Breast epithelium (tissue), 4 donors: ENCODE results near the gene CDH13. TPM values are rescaled to one million over a fixed set of nuclear protein-coding genes. Genes with fewer than 3 reads are reported as not detected.

ENCODE experiments used
- DNase-seq, 2 donors: peaks; one replicate each; pipeline ENCODE4 v3.0.0-alpha.2; 2019; ENCODE audit warnings: low spot score in 2 of 2
- H3K27ac ChIP-seq, 2 donors: fragments of 200-600 bp; sonication (generic) in 1 of 2; one replicate each; pipeline ENCODE4 v1.5.1; 2016 to 2019; ENCODE audit warnings: mild to moderate bottlenecking in 1 of 2
- H3K27me3 ChIP-seq, 2 donors: fragments of 200-600 bp; sonication (generic) in 1 of 2; one replicate each; pipeline versions ENCODE4 v1.5.1 to v1.6.0; 2017 to 2019; ENCODE audit warnings: control low read depth in 1 of 2, mild to moderate bottlenecking in 1 of 2
- H3K36me3 ChIP-seq: fragments of 200-600 bp; one replicate; pipeline ENCODE4 v1.5.1; 2019
- H3K4me1 ChIP-seq, 2 donors: fragments of 200-600 bp; sonication (generic); one replicate each; pipeline ENCODE4 v1.5.1; 2016 to 2019; ENCODE audit warnings: control low read depth in 1 of 2
- H3K4me3 ChIP-seq, 3 donors: fragments of 200-600 bp; sonication (generic); 1 replicate in 2 of 3; 2 replicates in 1 of 3; pipeline ENCODE4 v1.5.1; 2016 to 2019; ENCODE audit warnings: mild to moderate bottlenecking in 3 of 3, moderate library complexity in 2 of 3
- H3K9me3 ChIP-seq, 2 donors: fragments of 200-600 bp; sonication (generic) in 1 of 2; one replicate each; pipeline ENCODE4 v1.5.1; 2016 to 2019; ENCODE audit warnings: control low read depth in 1 of 2
- POLR2A ChIP-seq: fragments of 450-650 bp; IDR thresholded peaks from one replicate; pipeline ENCODE4 v1.6.1; 2016; ENCODE audit warnings: antibody characterized with exemption, mild to moderate bottlenecking, moderate library complexity
- POLR2AphosphoS5 ChIP-seq, 3 donors: sonication (generic); formaldehyde crosslinking; IDR thresholded peaks; one replicate each; pipeline ENCODE4 v1.6.1; 2017; ENCODE audit warnings: antibody characterized with exemption in 3 of 3
- intact Hi-C: fragments of 100-400 bp; cut with DNase I; formaldehyde crosslinking; loops from one replicate; pipeline ENCODE4 v1.15.1; 2023; ENCODE audit warnings: low total_unique reads
- total RNA-seq, 3 donors: library from RNA; depleted of rRNA; stranded (reverse); fragments of >200 nt; gene quantifications; one replicate each; pipeline ENCODE4 v1.1.0, GENCODE V29; 2016
- TF ChIP-seq, protein P1 (sequence below), 3 donors: fragments of 450-650 bp; IDR thresholded peaks; one replicate each; pipeline ENCODE4 v1.5.1; 2016 to 2017; ENCODE audit warnings: antibody characterized with exemption in 3 of 3, mild to moderate bottlenecking in 3 of 3, moderate library complexity in 3 of 3

Gene CDH13
- total RNA-seq, 3 donors from 2014 or later: 6.0 to 13.1 (median 11.5) TPM

DNA sequence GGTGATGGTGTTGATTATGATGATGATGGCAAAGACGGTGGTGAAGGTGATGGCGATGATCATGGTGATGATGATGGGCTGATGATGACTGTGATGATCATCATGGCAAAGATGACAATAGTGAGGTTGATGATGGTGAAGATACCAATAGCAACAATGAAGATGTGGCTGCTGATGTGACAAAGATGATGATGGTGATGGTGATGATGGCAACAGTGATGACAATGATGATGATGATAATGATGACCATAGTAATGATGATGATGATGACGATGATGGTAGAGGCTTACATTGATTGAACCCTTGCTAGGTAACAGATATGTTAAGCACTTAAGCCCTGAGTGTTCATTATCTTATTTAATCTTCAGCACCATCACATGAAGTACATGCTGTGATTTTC, 817.2 kb downstream of the CDH13 start:
- H3K27ac ChIP-seq: no peak overlapping the region
- no peaks in the 10 kb centered on the region for H3K4me1 ChIP-seq
- no peak overlapping the region for H3K4me3 ChIP-seq
- DNase-seq: no peak
- H3K36me3 ChIP-seq: no peaks in the 10 kb centered on the region
- intact Hi-C loops: no loop called here
- H3K9me3 ChIP-seq: no peaks in the 10 kb centered on the region
- TF ChIP-seq POLR2A (no peak), POLR2AphosphoS5 (IDR thresholded peaks at IDR 0.05) (no peak)
- TF ChIP-seq, protein P1, sequence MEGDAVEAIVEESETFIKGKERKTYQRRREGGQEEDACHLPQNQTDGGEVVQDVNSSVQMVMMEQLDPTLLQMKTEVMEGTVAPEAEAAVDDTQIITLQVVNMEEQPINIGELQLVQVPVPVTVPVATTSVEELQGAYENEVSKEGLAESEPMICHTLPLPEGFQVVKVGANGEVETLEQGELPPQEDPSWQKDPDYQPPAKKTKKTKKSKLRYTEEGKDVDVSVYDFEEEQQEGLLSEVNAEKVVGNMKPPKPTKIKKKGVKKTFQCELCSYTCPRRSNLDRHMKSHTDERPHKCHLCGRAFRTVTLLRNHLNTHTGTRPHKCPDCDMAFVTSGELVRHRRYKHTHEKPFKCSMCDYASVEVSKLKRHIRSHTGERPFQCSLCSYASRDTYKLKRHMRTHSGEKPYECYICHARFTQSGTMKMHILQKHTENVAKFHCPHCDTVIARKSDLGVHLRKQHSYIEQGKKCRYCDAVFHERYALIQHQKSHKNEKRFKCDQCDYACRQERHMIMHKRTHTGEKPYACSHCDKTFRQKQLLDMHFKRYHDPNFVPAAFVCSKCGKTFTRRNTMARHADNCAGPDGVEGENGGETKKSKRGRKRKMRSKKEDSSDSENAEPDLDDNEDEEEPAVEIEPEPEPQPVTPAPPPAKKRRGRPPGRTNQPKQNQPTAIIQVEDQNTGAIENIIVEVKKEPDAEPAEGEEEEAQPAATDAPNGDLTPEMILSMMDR (IDR thresholded peaks at IDR 0.05): no peak
- H3K27me3 ChIP-seq: no peaks in the 10 kb centered on the region

DNA sequence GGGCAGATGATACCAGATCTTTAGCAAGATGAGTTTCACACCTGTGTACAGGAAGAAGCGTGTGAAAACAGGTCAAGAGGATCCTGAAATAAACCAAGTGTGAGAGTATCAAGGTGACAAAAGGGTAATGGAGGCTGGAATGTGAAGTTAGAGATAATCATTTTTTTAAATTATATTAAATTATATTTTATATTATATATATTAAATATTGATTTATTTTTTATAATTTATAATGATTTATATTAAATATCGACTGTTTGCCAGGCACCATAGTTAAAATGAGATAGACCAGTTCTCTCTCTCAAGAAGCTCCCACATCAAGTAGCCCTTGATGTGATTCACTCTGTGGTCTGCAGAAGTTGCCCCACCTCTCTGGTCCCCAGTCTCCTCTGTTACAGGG, 820.8 kb downstream of the CDH13 start:
- no peaks in the 10 kb centered on the region for H3K36me3 ChIP-seq
- DNase-seq: no peak
- TF ChIP-seq, protein P1 (IDR thresholded peaks at IDR 0.05): no peak
- TF ChIP-seq POLR2AphosphoS5 (IDR thresholded peaks at IDR 0.05) (no peak), POLR2A (no peak)
- no peak overlapping the region for H3K4me3 ChIP-seq
- H3K27ac ChIP-seq: no peak overlapping the region
- no peaks in the 10 kb centered on the region for H3K9me3 ChIP-seq
- H3K27me3 ChIP-seq: no peaks in the 10 kb centered on the region
- intact Hi-C loops: no loop called here
- no peaks in the 10 kb centered on the region for H3K4me1 ChIP-seq

- TF ChIP-seq POLR2AphosphoS5 (IDR thresholded peaks at IDR 0.05) (no peak), POLR2A (no peak)
- TF ChIP-seq, protein P1 (IDR thresholded peaks at IDR 0.05): no peak
Observed at GRCh38 chr16:83449861-83450260, 823.1 kb downstream of the CDH13 start.

DNA sequence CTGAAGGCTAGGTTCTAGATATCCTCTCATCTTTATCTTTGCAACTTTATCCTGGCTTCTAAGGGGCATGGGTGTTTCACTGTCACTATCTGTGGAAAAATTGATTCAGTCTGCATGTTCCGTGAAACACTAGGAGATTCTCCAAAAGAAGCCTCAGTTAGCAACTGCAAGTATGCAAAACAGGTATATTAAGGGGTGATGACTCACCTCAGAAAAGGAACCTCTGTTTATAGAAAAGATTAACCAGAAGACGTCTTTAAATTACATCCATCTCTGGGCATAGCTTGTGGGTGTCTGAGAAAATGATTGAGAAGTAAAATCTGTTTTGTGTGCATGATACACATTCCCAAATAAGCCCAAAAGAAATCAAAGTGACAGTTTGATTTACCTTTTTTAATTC, 827.2 kb downstream of the CDH13 start:
- H3K4me3 ChIP-seq: no peak overlapping the region
- intact Hi-C loops: no loop called here
- H3K9me3 ChIP-seq: no peaks in the 10 kb centered on the region
- H3K27me3 ChIP-seq: peaks cover 0 to 18% of the 10 kb centered on the region in 2 donors
- H3K36me3 ChIP-seq: no peaks in the 10 kb centered on the region
- no peak for DNase-seq
- TF ChIP-seq POLR2AphosphoS5 (IDR thresholded peaks at IDR 0.05) (no peak), POLR2A (no peak)
- TF ChIP-seq, protein P1 (IDR thresholded peaks at IDR 0.05): no peak
- H3K4me1 ChIP-seq: no peaks in the 10 kb centered on the region
- H3K27ac ChIP-seq: no peak overlapping the region

More at GRCh38 chr16:83449861-83450260, 823.1 kb downstream of the CDH13 start:
- Histone ChIP-seq H3K4me3 (no peak overlapping the region), H3K9me3 (no peaks in the 10 kb centered on the region), H3K27ac (no peak overlapping the region), H3K36me3 (no peaks in the 10 kb centered on the region), H3K27me3 (no peaks in the 10 kb centered on the region), H3K4me1 (no peaks in the 10 kb centered on the region)
- DNase-seq: no peak
- intact Hi-C loops: loop anchor here (2.0 kb wide), 1 partner anchor 31 kb away; no protein-coding TSS in a partner anchor

DNA sequence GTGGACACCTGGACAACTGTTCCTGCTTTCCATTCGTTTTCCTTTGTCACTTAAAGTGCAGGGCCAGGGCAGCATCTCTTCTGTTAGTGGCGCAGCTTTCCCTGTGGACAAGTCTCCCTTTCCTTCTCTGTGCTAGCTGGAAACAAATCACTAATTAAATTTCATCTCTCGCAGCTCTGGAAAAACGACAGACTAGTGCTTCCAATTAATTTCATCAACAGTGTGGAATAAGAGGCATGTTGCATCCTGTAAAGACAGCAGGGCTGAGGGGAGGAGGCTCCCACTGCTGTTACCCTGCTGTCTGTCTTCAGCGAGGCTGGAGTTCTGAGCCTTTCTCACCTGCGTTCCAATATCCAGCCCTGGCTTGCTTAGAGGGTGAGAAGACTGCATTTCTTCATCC, 828.9 kb downstream of the CDH13 start:
- DNase-seq: no peak
- Histone ChIP-seq H3K4me1 (no peaks in the 10 kb centered on the region), H3K27me3 (peaks cover 0 to 18% of the 10 kb centered on the region in 2 donors), H3K9me3 (no peaks in the 10 kb centered on the region), H3K36me3 (no peaks in the 10 kb centered on the region), H3K27ac (no peak overlapping the region), H3K4me3 (no peak overlapping the region)
- intact Hi-C loops: no loop called here
- no peak for TF ChIP-seq POLR2A
- TF ChIP-seq, protein P1 (IDR thresholded peaks at IDR 0.05): no peak
- no peak for TF ChIP-seq POLR2AphosphoS5 (IDR thresholded peaks at IDR 0.05)
